T-helper 9 cell (primary cell): ENCODE data around the gene VAT1L.

Source experiments
- DNase-seq: peaks from one replicate; pipeline ENCODE4 v3.0.0-alpha.2; 2020

Gene VAT1L

DNA sequence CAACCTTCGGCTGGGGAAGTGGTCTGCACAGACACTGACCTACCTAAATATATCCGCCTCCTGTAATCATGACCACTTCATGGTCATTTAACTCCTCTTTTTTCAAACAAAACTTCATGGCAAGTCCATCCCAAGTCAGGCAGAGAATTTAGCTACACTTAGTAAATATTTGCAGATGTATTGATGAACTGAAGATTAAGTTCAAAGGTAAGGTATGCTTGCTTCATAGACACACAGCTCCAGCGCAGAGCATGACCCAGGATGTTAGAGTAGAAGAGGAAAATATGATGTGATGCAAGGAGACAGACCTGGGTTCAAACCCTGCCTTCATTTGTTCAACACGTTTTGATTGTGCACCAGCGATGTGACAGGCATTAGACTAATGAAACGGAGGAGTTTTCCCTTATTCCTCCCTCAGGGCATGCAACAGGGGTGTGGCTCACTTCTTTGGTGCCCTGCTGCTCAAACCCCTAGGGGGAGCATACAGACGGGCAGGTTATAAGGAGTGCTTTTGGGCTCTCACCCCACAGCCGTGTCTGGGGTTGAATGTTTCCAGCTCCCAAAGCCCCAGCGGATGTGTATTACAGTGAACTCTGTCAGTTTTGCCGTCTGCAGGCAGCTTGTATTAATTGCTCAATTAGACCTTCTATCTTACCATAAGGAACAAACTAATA, 210.1 kb downstream of the VAT1L start:
- DNase-seq: no peak

DNA sequence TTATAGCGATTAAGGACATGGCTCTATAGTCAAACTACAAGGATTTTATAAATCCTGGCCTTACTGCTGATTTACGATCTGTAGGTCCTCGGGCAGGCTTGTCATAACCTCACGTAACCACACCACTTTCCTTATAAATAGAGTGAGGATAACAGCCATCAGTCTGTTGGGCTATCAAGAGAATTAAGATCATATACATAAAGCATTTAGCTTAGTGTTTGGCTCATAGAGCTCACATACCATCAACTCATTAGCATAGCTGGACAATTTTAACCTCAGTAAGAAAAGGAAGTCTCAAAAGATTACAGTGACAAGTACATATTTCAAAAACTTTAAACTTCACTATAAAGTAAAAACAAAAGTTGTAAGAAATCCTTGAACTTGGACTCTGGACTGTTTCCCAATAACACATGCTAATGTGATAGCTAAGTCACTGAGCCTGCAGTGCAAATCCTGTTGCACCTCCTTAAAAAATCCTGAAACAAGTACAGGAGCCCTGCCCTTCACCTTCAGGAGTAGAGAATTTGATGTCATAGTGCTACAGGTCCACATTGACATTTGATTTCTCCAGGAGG, 213.2 kb downstream of the VAT1L start:
- no peak for DNase-seq

DNA sequence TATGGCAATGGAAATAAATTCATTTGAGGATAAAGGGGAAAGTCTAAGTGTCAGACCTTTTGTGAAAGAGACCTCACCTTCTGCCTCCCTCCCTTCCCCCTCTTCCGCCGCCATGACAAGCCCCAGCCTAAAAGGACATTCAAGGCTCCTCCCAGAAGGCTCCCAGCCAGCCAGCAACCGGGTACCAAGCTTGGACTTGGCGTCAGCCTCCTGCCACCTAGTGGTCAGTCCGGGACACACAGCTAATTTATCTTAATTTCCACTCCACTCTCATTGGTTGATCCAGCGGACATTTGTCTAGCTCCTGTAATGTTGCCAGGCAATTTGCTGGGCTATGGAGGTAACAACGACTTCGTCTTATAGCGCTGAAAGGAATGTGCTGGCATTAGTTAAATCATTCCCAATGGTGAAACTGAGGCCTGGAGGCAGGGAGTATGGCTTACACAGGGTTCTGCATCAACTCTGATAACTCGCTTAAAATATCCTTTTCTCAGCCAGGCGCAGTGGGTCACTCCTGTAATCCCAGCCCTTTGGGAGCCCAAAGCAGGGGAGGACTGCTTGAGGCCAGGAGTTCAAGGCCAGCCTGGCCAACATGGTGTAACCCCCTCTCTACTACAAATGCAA, 214.7 kb downstream of the VAT1L start:
- peak; percentile 31 for DNase-seq

DNA sequence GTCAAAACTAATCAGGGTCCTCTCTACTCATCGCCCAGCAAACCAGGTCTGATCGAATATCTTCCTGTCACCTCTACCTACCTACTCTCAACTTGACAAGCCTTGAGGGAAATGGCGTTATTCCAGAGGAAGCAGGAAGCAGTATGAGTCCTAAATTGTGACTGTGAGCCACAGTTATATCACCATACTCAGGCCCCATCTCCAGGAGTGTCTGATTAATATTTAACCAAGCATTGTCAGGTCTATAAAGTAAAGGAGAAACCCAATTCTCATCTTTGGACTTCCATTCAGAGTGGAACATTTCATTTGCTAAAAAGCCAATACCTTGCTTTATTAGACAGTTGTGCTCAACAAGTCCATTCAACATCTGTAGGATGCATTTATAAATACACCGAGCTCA, 216.2 kb downstream of the VAT1L start:
- no peak for DNase-seq

GRCh38 chr16:78005881-78006280, 217.5 kb downstream of the VAT1L start:
- no peak for DNase-seq

DNA sequence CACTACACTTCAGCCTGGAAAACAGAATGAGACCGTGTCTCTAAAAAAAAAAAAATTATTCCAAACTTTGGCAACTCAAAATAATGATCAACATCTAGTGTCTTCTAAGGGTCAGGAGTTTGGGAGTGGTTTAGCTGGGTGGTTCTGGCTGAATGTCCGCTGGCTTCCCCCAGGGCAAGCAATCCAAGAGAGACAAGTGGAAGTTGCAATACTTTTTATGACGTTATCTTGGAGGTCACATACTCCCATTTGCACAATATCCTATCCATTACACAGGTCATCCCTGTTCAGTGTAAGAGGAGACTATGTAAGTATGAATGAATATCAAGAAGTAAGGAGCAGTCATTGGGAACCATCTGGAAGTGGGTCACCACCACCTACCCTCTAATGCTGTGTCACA, 218.8 kb downstream of the VAT1L start:
- no peak for DNase-seq

DNA sequence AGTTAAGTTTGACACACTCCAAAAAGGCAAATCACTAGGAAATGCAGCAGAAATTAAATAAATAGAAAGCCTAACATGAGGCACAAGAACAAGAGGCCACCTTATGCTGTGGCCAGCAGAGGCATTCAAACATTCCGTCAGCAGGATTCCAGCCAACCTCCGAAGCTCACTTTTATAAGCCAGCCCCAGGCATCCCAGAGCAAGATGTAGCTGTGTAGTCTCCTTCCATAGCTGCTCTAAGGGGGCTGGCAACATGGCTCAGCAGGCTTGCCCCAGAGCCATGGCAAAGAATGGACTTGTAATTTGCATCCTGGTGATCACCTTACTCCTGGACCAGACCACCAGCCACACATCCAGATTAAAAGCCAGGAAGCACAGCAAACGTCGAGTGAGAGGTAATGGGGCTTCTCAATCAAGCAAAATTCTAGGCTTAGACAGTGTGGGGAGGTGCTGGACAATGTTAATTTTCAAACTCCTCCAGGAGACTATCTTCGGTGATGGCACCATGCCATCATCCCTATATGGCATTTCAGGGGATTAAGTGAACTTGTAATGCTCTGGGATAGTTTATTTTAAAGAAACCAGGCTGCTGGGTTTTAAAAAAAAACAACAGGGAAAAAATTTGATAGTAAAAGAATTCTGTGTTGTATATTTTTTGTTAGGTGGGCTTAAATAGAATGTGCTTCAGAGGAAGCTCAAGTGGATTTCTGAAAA, 234.1 kb downstream of the VAT1L start, which contains the start of gene CLEC3A:
CLEC3A (plus strand) TSS at position 202 of the 714 bp plus-strand sequence; CDS start at position 281, 79 bp downstream.
- DNase-seq: no peak

GRCh38 chr16:78024159-78024558, 235.8 kb downstream of the VAT1L start:
- DNase-seq: no peak

- DNase-seq: no peak
Observed at GRCh38 chr16:78025631-78026030, 237.3 kb downstream of the VAT1L start.

- DNase-seq: no peak
Observed at GRCh38 chr16:78028018-78028417, 239.7 kb downstream of the VAT1L start.
